ENCODE measurements around the gene WDR33. TPM values are rescaled to one million over a fixed set of nuclear protein-coding genes. Genes with fewer than 3 reads are reported as not detected.
A peak's percentile ranks its signal among the peaks of the same experiment; 100 is the strongest.

The WDR33 gene
- polyA plus RNA-seq, 4 donors = 11.0 to 41.6 (median 13.8) TPM

DNA sequence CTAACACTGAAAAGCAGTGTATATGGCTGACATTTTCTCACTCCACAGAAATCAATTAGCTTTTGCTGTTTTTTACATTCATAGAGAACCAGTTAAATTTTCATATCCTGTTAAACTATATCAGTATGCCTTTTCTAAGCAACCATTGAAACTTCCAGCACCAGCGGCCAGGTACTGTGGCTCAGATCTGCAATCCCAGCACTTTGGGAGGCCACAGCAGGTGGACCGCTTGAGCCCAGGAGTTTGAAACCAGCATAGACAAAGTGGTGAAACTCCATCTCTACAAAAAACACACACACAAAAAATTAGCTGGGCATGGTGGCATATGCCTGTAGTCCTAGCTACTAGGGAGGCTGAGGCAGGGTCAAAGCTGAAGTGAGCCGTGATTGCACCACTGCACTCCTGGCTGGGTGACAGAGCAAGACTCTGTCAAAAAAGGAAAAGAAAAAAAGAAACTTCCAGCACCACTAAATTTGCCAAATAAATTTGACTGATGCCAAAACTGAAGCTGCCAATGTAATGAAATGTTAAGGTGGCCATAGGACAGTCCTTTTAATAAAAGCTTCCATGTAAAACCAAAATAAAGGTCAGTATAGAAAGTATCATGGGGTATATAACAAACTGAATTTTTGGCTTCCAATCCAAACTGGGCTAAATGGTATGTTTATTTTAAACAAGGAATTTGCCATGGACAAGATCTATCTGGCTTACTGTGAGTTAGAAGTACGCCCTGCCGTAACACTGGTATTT lies 106.2 kb downstream of the WDR33 start:
- no peaks in the 10 kb centered on the region for H3K9me3 ChIP-seq (ENCODE audit: control insufficient read depth in 2 of 2, insufficient read depth in 1 of 2, low read depth in 1 of 2, low read length in 1 of 2)
- H3K36me3 ChIP-seq (ENCODE audit: control insufficient read depth in 3 of 3, insufficient read depth in 2 of 3, low read depth in 1 of 3, low read length in 3 of 3) = peaks cover 8 to 46% (median 17%) of the 10 kb centered on the region in 3 donors
- WGBS, 3 donors = 82 to 88% (median 85%) methylated on average over 5 of the region's 5 CpGs
- DNase-seq (no peak), FAIRE-seq (no peak)
- peaks cover 2 to 20% (median 5%) of the 10 kb centered on the region in 3 donors for H3K4me1 ChIP-seq (ENCODE audit: control insufficient read depth in 3 of 3, insufficient read depth in 2 of 3, low read depth in 1 of 3, low read length in 2 of 3)
- no peak overlapping the region for H3K4me3 ChIP-seq (ENCODE audit: low read depth in 1 of 3, low read length in 3 of 3)
- H3K27ac ChIP-seq (ENCODE audit: low read depth in 1 of 3, low read length in 2 of 3) = no peak overlapping the region
- H3K27me3 ChIP-seq (ENCODE audit: control insufficient read depth in 3 of 3, insufficient read depth in 3 of 3, low read length in 3 of 3) = no peaks in the 10 kb centered on the region

DNA sequence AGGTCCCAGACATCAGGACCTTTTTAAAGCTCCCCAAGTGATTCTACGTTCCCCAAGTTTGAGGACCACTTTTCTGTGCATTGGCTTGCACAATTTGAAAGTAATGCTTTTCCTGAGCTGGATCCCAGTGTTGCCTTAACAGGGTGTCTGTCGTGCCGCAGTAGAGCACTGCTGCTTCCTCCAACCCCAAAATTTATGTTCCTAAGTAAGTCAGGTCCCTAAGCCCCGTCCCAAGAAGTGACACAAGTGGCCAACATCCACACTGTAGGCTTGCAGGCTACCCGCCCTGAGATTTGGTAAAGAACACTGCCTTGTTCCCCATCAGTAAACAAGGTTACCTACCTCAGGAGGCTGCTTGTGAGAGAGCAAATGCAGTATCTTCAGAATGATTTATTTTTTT lies 107.7 kb downstream of the WDR33 start:
- FAIRE-seq = no peak
- Histone ChIP-seq H3K4me3 (ENCODE audit: low read depth in 1 of 3, low read length in 3 of 3) (no peak overlapping the region), H3K4me1 (ENCODE audit: control insufficient read depth in 3 of 3, insufficient read depth in 2 of 3, low read depth in 1 of 3, low read length in 2 of 3) (peaks cover 2 to 20% (median 5%) of the 10 kb centered on the region in 3 donors), H3K36me3 (ENCODE audit: control insufficient read depth in 3 of 3, insufficient read depth in 2 of 3, low read depth in 1 of 3, low read length in 3 of 3) (peaks cover 3 to 34% (median 5%) of the 10 kb centered on the region in 3 donors), H3K27me3 (ENCODE audit: control insufficient read depth in 3 of 3, insufficient read depth in 3 of 3, low read length in 3 of 3) (no peaks in the 10 kb centered on the region), H3K27ac (ENCODE audit: low read depth in 1 of 3, low read length in 2 of 3) (no peak overlapping the region), H3K9me3 (ENCODE audit: control insufficient read depth in 2 of 2, insufficient read depth in 1 of 2, low read depth in 1 of 2, low read length in 1 of 2) (no peaks in the 10 kb centered on the region)
- DNase-seq = no peak
- WGBS, 3 donors = 94 to 96% (median 95%) methylated on average over 5 of the region's 5 CpGs

DNA sequence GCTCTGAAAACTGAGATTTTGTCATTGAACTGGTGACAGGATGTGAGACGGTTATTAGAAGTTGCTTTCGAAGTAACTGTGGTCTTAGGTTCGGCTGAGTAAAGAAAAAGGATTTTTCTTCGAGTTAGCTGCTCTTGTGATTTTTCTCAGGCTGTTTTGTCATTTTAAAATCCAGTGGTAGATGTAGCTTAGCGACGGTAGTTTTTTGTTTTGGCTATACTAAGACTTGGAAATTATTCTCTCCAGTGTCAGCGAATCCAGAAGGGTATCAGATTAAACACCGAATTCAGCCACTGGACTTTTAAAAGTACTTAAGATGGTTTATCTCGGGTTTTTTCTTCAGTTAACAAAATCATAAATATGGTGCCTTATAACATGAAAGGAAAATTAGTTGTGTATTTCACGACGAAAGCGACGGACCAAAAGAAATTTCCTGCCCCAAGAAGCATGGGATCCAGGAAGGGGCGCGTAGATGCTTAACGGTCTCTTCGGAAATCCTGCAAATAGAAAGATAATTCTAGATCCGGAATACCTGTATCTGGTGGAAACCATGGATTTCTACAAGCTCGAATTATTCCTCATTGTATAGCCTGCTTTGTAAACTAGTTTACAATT lies 108.5 kb downstream of the WDR33 start:
- 54 to 63% (median 60%) methylated on average over 19 of the region's 19 CpGs for WGBS, 3 donors
- Histone ChIP-seq H3K36me3 (ENCODE audit: control insufficient read depth in 3 of 3, insufficient read depth in 2 of 3, low read depth in 1 of 3, low read length in 3 of 3) (peaks cover 0 to 26% (median 5%) of the 10 kb centered on the region in 3 donors), H3K4me3 (ENCODE audit: low read depth in 1 of 3, low read length in 3 of 3) (peak overlapping the region; percentile 41 to 92 (median 74)), H3K4me1 (ENCODE audit: control insufficient read depth in 3 of 3, insufficient read depth in 2 of 3, low read depth in 1 of 3, low read length in 2 of 3) (peaks cover 2 to 20% (median 5%) of the 10 kb centered on the region in 3 donors), H3K27ac (ENCODE audit: low read depth in 1 of 3, low read length in 2 of 3) (peak overlapping the region; percentile 82 to 100 (median 98)), H3K27me3 (ENCODE audit: control insufficient read depth in 3 of 3, insufficient read depth in 3 of 3, low read length in 3 of 3) (no peaks in the 10 kb centered on the region), H3K9me3 (ENCODE audit: control insufficient read depth in 2 of 2, insufficient read depth in 1 of 2, low read depth in 1 of 2, low read length in 1 of 2) (no peaks in the 10 kb centered on the region)
- DNase-seq (no peak), FAIRE-seq (no peak)

DNA sequence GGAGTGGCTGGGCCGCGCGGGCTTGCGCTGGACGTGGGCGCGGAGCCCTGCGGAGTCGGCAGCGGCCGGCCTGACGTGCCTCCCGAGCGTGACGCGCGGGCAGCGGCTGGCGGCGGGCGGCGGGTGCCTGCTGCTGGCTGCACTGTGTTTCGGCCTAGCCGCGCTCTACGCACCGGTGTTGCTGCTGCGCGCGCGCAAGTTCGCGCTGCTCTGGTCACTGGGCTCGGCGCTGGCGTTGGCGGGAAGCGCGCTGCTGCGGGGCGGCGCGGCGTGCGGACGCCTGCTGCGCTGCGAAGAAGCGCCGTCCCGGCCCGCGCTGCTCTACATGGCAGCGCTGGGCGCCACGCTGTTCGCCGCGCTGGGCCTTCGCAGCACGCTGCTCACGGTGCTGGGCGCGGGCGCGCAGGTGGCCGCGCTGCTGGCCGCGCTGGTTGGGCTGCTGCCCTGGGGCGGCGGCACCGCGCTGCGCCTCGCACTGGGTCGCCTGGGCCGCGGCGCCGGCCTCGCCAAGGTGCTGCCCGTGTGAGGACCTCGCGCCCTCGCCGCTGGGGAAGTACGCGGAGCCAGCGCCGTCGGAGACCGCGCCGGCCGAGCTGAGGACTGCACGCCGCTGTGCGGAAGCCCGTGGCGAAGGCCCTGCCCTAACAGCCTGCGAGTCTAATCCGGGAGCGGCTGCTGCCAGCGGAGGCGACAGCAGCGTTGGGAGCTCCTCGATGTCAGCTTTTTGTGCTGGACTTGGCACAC lies 109.1 kb downstream of the WDR33 start:
- 0 to 1% (median 0%) methylated on average over 68 to 108 of the region's 108 CpGs for WGBS, 3 donors
- H3K9me3 ChIP-seq (ENCODE audit: control insufficient read depth in 2 of 2, insufficient read depth in 1 of 2, low read depth in 1 of 2, low read length in 1 of 2) = no peaks in the 10 kb centered on the region
- peaks cover 2 to 20% (median 5%) of the 10 kb centered on the region in 3 donors for H3K4me1 ChIP-seq (ENCODE audit: control insufficient read depth in 3 of 3, insufficient read depth in 2 of 3, low read depth in 1 of 3, low read length in 2 of 3)
- H3K27ac ChIP-seq (ENCODE audit: low read depth in 1 of 3, low read length in 2 of 3) = peak overlapping the region; percentile 96 to 100 (median 98)
- FAIRE-seq = no peak
- peak; percentile 83 to 94 for DNase-seq
- no peaks in the 10 kb centered on the region for H3K27me3 ChIP-seq (ENCODE audit: control insufficient read depth in 3 of 3, insufficient read depth in 3 of 3, low read length in 3 of 3)
- H3K36me3 ChIP-seq (ENCODE audit: control insufficient read depth in 3 of 3, insufficient read depth in 2 of 3, low read depth in 1 of 3, low read length in 3 of 3) = peaks cover 0 to 23% (median 3%) of the 10 kb centered on the region in 3 donors
- peak overlapping the region; percentile 55 to 92 (median 74) for H3K4me3 ChIP-seq (ENCODE audit: low read depth in 1 of 3, low read length in 3 of 3)

DNA sequence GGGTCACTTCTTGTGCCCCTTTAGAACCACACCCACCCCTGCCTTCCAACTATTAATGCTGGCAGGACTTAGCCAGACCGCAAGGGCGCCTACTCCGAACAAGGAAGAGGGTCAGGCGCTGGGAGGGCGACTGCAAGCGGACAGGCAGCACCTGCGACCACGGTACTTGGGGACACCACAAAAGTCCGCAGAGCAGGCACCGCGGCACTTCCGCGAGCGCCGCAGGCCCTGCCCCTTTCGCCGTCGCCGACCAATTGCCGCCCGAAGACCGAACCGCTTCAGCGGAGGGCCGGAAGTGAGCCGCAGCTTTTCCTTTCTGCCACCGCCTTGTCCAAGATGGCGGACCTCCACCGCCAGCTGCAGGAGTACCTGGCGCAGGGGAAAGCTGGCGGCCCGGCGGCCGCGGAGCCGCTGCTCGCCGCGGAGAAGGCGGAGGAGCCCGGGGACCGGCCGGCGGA lies 109.7 kb downstream of the WDR33 start, which contains the start of gene SFT2D3:
Gene SFT2D3, plus strand, starts transcription at position 305 of the 458 bp plus-strand sequence. Its CDS starts 32 bp downstream, at position 337.
- peaks cover 2 to 20% (median 5%) of the 10 kb centered on the region in 3 donors for H3K4me1 ChIP-seq (ENCODE audit: control insufficient read depth in 3 of 3, insufficient read depth in 2 of 3, low read depth in 1 of 3, low read length in 2 of 3)
- H3K27ac ChIP-seq (ENCODE audit: low read depth in 1 of 3, low read length in 2 of 3) = peak within 1 kb of the TSS; percentile 96 to 100 (median 98)
- DNase-seq = peak; percentile 92 to 97
- peaks cover 0 to 17% (median 2%) of the 10 kb centered on the region in 3 donors for H3K36me3 ChIP-seq (ENCODE audit: control insufficient read depth in 3 of 3, insufficient read depth in 2 of 3, low read depth in 1 of 3, low read length in 3 of 3)
- FAIRE-seq = no peak
- H3K9me3 ChIP-seq (ENCODE audit: control insufficient read depth in 2 of 2, insufficient read depth in 1 of 2, low read depth in 1 of 2, low read length in 1 of 2) = no peaks in the 10 kb centered on the region
- no peaks in the 10 kb centered on the region for H3K27me3 ChIP-seq (ENCODE audit: control insufficient read depth in 3 of 3, insufficient read depth in 3 of 3, low read length in 3 of 3)
- 0 to 1% (median 0%) methylated on average over 25 to 44 of the region's 44 CpGs for WGBS, 3 donors
- H3K4me3 ChIP-seq (ENCODE audit: low read depth in 1 of 3, low read length in 3 of 3) = peak within 1 kb of the TSS; percentile 55 to 92 (median 74)

DNA sequence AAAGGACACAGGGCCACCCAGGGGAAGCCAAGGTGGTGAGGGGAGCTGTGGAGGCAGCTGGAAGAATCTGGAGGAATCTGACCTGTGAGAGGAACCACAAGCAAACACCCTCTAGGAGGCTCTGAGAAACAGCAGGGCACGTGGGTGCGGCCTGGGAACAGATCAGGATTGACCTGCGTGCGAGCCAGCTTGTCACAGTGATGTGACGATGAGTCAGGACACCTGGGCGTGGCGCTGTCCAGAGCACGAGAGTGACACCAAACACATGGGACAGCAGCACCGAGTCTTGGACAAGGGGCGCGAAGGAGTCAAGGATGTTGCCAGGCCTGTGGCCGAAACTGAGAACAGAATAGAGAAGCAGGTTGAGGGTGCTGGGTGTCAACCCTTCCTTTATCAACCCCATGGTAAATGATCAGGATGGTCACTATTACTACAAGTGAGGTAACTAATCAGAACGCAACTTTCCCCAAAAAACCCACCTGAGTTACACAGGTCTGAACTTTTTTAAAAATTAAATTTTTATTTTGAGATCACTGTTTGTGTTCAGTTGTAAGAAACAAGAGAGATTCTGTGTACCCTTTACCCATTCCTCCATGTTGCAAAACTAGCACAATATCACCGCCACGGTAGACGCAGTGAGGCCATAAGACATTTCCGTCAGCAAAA lies 110.3 kb downstream of the WDR33 start:
- no peak for FAIRE-seq
- Histone ChIP-seq H3K4me3 (ENCODE audit: low read depth in 1 of 3, low read length in 3 of 3) (peak overlapping the region; percentile 55 to 92 (median 74)), H3K27me3 (ENCODE audit: control insufficient read depth in 3 of 3, insufficient read depth in 3 of 3, low read length in 3 of 3) (peaks cover 0 to 2% (median 0%) of the 10 kb centered on the region in 3 donors), H3K4me1 (ENCODE audit: control insufficient read depth in 3 of 3, insufficient read depth in 2 of 3, low read depth in 1 of 3, low read length in 2 of 3) (peaks cover 2 to 20% (median 5%) of the 10 kb centered on the region in 3 donors), H3K27ac (ENCODE audit: low read depth in 1 of 3, low read length in 2 of 3) (peak overlapping the region; percentile 96 to 100 (median 98)), H3K36me3 (ENCODE audit: control insufficient read depth in 3 of 3, insufficient read depth in 2 of 3, low read depth in 1 of 3, low read length in 3 of 3) (peaks cover 0 to 13% (median under 1%) of the 10 kb centered on the region in 3 donors), H3K9me3 (ENCODE audit: control insufficient read depth in 2 of 2, insufficient read depth in 1 of 2, low read depth in 1 of 2, low read length in 1 of 2) (no peaks in the 10 kb centered on the region)
- 28 to 45% (median 34%) methylated on average over 17 of the region's 17 CpGs for WGBS, 3 donors
- peak; percentile 91 to 92 for DNase-seq

DNA sequence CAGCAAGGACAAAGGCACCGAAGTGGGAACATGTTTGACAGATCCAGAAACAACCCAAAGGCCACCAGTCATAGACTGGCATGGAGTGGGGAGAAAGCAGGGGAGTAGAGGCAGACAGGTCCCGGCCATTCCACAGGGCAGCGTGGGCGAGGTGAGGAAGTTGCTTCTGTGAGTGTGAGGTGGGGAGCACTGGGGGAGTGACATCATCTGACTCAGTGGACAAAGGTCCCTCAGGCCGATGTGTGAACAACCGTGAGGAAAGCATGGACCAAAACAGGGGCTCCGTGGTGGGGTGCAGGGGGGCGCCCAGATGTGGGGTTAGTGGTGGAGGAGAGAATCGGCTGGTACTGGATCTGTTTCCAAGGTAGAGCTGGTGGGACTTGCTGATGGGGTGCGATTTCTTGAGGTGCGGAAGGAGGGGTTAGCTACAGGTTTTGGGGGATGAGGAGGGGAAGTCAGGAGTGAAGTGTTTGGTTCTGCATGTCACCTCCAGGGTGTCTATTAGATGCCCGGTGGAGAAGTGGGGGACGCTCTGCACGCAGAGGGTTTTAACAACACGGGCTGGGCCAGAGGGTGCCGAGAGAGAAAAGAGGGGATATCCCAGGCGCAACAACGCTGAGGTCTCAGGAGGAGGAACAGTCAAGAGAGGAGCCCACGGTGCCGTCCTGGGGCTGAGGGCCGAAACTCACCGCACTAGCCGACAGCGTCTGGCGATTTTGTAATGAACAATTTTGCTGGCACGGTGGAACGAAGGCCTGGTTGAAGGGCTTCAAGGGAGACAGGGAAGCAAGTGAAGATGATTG lies 112.2 kb downstream of the WDR33 start:
- no peak for FAIRE-seq
- WGBS, 3 donors = 92 to 96% (median 95%) methylated on average over 27 of the region's 27 CpGs
- H3K36me3 ChIP-seq (ENCODE audit: control insufficient read depth in 3 of 3, insufficient read depth in 2 of 3, low read depth in 1 of 3, low read length in 3 of 3) = peaks cover 0 to 8% (median 0%) of the 10 kb centered on the region in 3 donors
- DNase-seq = no peak
- H3K27me3 ChIP-seq (ENCODE audit: control insufficient read depth in 3 of 3, insufficient read depth in 3 of 3, low read length in 3 of 3) = peaks cover 0 to 7% (median 0%) of the 10 kb centered on the region in 3 donors
- H3K9me3 ChIP-seq (ENCODE audit: control insufficient read depth in 2 of 2, insufficient read depth in 1 of 2, low read depth in 1 of 2, low read length in 1 of 2) = no peaks in the 10 kb centered on the region
- peaks cover 2 to 20% (median 5%) of the 10 kb centered on the region in 3 donors for H3K4me1 ChIP-seq (ENCODE audit: control insufficient read depth in 3 of 3, insufficient read depth in 2 of 3, low read depth in 1 of 3, low read length in 2 of 3)
- no peak overlapping the region for H3K4me3 ChIP-seq (ENCODE audit: low read depth in 1 of 3, low read length in 3 of 3)
- H3K27ac ChIP-seq (ENCODE audit: low read depth in 1 of 3, low read length in 2 of 3) = no peak overlapping the region

All from small intestine (tissue), 7 donors.